Natural killer cell (primary cell): ENCODE results near the gene PUSL1. TPM values are rescaled to one million over a fixed set of nuclear protein-coding genes. Genes with fewer than 3 reads are reported as not detected.
A peak's percentile ranks its signal among the peaks of the same experiment; 100 is the strongest.

Source experiments
- ATAC-seq, 3 donors: fragments of 150-1000 bp in 2 of 3; fragments of 200-7000 bp in 1 of 3; cut with Tn5 transposase; 1 replicate in 1 of 3; 2 replicates in 2 of 3; pipeline ENCODE4 v1.10.0; 2021; ENCODE audit warnings: mild to moderate bottlenecking in 2 of 3, moderate library complexity in 2 of 3
- DNase-seq, 2 donors: peaks; one replicate each; pipeline versions ENCODE4 v3.0.0 to v3.0.0-alpha.2; 2013 to 2021; ENCODE audit warnings: mixed read lengths in 1 of 2
- H3K27ac ChIP-seq: one replicate; pipeline ENCODE4 v1.5.1; 2013; ENCODE audit warnings: mild to moderate bottlenecking, low read length
- H3K27me3 ChIP-seq: one replicate; pipeline ENCODE4 v1.6.1; 2013; ENCODE audit warnings: low read length; ENCODE audit not compliant: control insufficient read depth, insufficient read depth
- H3K36me3 ChIP-seq: one replicate; pipeline ENCODE4 v1.6.1; 2013; ENCODE audit warnings: low read length; ENCODE audit not compliant: control insufficient read depth, insufficient read depth
- H3K4me1 ChIP-seq: one replicate; pipeline ENCODE4 v1.6.1; 2013; ENCODE audit warnings: low read length; ENCODE audit not compliant: control insufficient read depth, insufficient read depth
- H3K4me3 ChIP-seq: one replicate; pipeline ENCODE4 v1.5.1; 2013; ENCODE audit warnings: low read length
- H3K9me3 ChIP-seq: one replicate; pipeline ENCODE4 v1.6.1; 2013; ENCODE audit warnings: low read length; ENCODE audit not compliant: control insufficient read depth, insufficient read depth
- H3K27ac Mint-ChIP-seq, 2 donors: one replicate each; pipeline ENCODE4 v1.8.0; 2022; ENCODE audit warnings: mild to moderate bottlenecking in 2 of 2, mixed read lengths in 2 of 2, moderate library complexity in 1 of 2
- H3K27me3 Mint-ChIP-seq, 2 donors: one replicate each; pipeline ENCODE4 v1.8.0; 2022; ENCODE audit warnings: low read depth in 2 of 2, mixed read lengths in 2 of 2
- H3K36me3 Mint-ChIP-seq: one replicate; pipeline ENCODE4 v1.8.0; 2022; ENCODE audit warnings: mixed read lengths
- H3K4me1 Mint-ChIP-seq, 2 donors: one replicate each; pipeline ENCODE4 v1.8.0; 2022; ENCODE audit warnings: mixed read lengths in 2 of 2
- H3K4me3 Mint-ChIP-seq: one replicate; pipeline ENCODE4 v1.8.0; 2022; ENCODE audit warnings: mild to moderate bottlenecking, moderate library complexity, mixed read lengths
- H3K9me3 Mint-ChIP-seq, 2 donors: one replicate each; pipeline ENCODE4 v1.8.0; 2022; ENCODE audit warnings: mixed read lengths in 2 of 2
- WGBS: methylation state at CpG from one replicate; pipeline ENCODE4 v1.1.7; 2013; ENCODE audit warnings: missing lambda C conversion rate; ENCODE audit not compliant: insufficient coverage; 5-methylcytosine and 5-hydroxymethylcytosine counted together
- intact Hi-C: fragments of 100-400 bp; cut with micrococcal nuclease; formaldehyde crosslinking; loops from one replicate; pipeline ENCODE4 v1.14.2; 2022
- total RNA-seq, 4 donors: library from RNA; stranded (reverse); fragments of 120-200 nt in 1 of 4; gene quantifications; one replicate each; pipeline versions ENCODE4 v1.2.3 to v1.2.4, GENCODE V29; 2013 to 2022
- TF ChIP-seq, protein P1 (sequence below): fragments of 200-600 bp; IDR thresholded peaks from one replicate; pipeline ENCODE4 v1.8.0; 2022; ENCODE audit warnings: antibody characterized with exemption

PUSL1 gene
- total RNA-seq, 3 donors from 2014 or later (not counting 1 experiment from before 2014, with no cell fraction given) = 11.1 to 13.0 (median 12.9) TPM

- intact Hi-C loops = no loop called here
- H3K36me3 ChIP-seq = no peaks in the 10 kb centered on the region
- no peak for DNase-seq
- no peak overlapping the region for H3K4me3 ChIP-seq
- H3K27me3 ChIP-seq = peaks cover 33% of the 10 kb centered on the region
- H3K9me3 Mint-ChIP-seq = no peaks in the 10 kb centered on the region
- no peaks in the 10 kb centered on the region for H3K9me3 ChIP-seq
- TF ChIP-seq, protein P1, sequence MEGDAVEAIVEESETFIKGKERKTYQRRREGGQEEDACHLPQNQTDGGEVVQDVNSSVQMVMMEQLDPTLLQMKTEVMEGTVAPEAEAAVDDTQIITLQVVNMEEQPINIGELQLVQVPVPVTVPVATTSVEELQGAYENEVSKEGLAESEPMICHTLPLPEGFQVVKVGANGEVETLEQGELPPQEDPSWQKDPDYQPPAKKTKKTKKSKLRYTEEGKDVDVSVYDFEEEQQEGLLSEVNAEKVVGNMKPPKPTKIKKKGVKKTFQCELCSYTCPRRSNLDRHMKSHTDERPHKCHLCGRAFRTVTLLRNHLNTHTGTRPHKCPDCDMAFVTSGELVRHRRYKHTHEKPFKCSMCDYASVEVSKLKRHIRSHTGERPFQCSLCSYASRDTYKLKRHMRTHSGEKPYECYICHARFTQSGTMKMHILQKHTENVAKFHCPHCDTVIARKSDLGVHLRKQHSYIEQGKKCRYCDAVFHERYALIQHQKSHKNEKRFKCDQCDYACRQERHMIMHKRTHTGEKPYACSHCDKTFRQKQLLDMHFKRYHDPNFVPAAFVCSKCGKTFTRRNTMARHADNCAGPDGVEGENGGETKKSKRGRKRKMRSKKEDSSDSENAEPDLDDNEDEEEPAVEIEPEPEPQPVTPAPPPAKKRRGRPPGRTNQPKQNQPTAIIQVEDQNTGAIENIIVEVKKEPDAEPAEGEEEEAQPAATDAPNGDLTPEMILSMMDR = no peak
- no peak for ATAC-seq
- no peak overlapping the region for H3K27ac ChIP-seq
- peaks cover 12 to 17% of the 10 kb centered on the region in 2 donors for H3K27me3 Mint-ChIP-seq
- H3K4me1 ChIP-seq = peaks cover 26% of the 10 kb centered on the region
- peaks cover 0 to 16% of the 10 kb centered on the region in 2 donors for H3K4me1 Mint-ChIP-seq
- H3K27ac Mint-ChIP-seq = no peak overlapping the region
- 30% methylated on average over 18 of the region's 18 CpGs for WGBS
- H3K36me3 Mint-ChIP-seq = no peaks in the 10 kb centered on the region
- H3K4me3 Mint-ChIP-seq = no peak overlapping the region
Measured at GRCh38 chr1:1357871-1358432, 49.6 kb downstream of the PUSL1 start.

GRCh38 chr1:1358433-1359271 is 50.3 kb downstream of the PUSL1 start, which contains the start of gene MXRA8:
Gene MXRA8 (minus strand): TSS chr1:1358555. CDS start chr1:1358504, 51 bp downstream.
- Histone ChIP-seq H3K36me3 (no peaks in the 10 kb centered on the region), H3K27me3 (peaks cover 26% of the 10 kb centered on the region), H3K4me3 (no peak within 1 kb of the TSS), H3K4me1 (peaks cover 22% of the 10 kb centered on the region), H3K9me3 (no peaks in the 10 kb centered on the region), H3K27ac (no peak within 1 kb of the TSS)
- H3K9me3 Mint-ChIP-seq = no peaks in the 10 kb centered on the region
- H3K36me3 Mint-ChIP-seq = no peaks in the 10 kb centered on the region
- WGBS = 34% methylated on average over 29 of the region's 29 CpGs
- intact Hi-C loops = no loop called here
- ATAC-seq (peak in 2 of 3 donors; percentile 42 to 52), DNase-seq (no peak)
- TF ChIP-seq, protein P1 = no peak
- H3K4me3 Mint-ChIP-seq = no peak within 1 kb of the TSS
- H3K27ac Mint-ChIP-seq = no peak within 1 kb of the TSS
- peaks cover 12 to 17% of the 10 kb centered on the region in 2 donors for H3K27me3 Mint-ChIP-seq
- peaks cover 0 to 15% of the 10 kb centered on the region in 2 donors for H3K4me1 Mint-ChIP-seq

DNA sequence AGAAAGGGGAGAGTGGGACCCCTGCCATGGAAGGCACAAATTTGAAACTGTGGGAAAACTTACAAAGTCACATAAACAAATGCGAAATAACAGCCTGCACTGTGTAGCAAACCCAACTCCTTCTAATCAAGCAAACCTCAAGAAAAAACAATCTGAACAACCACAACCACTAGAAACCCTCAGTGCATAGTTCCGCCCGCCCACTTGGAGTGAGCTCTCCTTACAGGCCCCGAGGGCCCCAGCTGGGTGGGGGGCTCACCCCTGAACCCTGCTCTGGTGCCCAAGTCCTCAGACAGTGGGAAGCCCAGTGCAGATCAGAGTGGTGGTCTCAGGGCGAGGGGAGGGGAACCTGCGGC is 50.9 kb downstream of the PUSL1 start:
- no peak overlapping the region for H3K27ac ChIP-seq
- H3K4me1 ChIP-seq = peaks cover 16% of the 10 kb centered on the region
- Mint-ChIP-seq H3K27ac (no peak overlapping the region), H3K27me3 (peaks cover 12 to 17% of the 10 kb centered on the region in 2 donors), H3K4me1 (peaks cover 0 to 12% of the 10 kb centered on the region in 2 donors), H3K36me3 (no peaks in the 10 kb centered on the region), H3K9me3 (no peaks in the 10 kb centered on the region), H3K4me3 (no peak overlapping the region)
- H3K36me3 ChIP-seq = no peaks in the 10 kb centered on the region
- H3K4me3 ChIP-seq = no peak overlapping the region
- H3K9me3 ChIP-seq = no peaks in the 10 kb centered on the region
- intact Hi-C loops = no loop called here
- peaks cover 23% of the 10 kb centered on the region for H3K27me3 ChIP-seq
- TF ChIP-seq, protein P1 = no peak
- ATAC-seq (no peak), DNase-seq (peak in 1 of 2 donors; percentile 57)
- 50% methylated on average over 6 of the region's 6 CpGs for WGBS
